Astrocyte of the spinal cord (primary cell): ENCODE measurements around the gene SOX6.

Experiments
- DNase-seq: peaks from one replicate; pipeline ENCODE4 v3.0.0; 2011; ENCODE audit warnings: low read depth, low spot score
- H3K4me3 ChIP-seq: 2 replicates; pipeline ENCODE4 v1.5.1; 2011; ENCODE audit warnings: low read depth, mild to moderate bottlenecking, low read length, moderate library complexity
- in situ Hi-C: cut with HindIII; loops from 2 replicates; pipeline ENCODE4 v1.10.0; 2017; ENCODE audit warnings: low sequenced_read_pairs
- TF ChIP-seq, protein P1 (sequence below): IDR thresholded peaks from 2 replicates; pipeline ENCODE4 v1.5.1; 2012; ENCODE audit warnings: low read depth, mild to moderate bottlenecking, low read length, inconsistent platforms

SOX6 gene

GRCh38 chr11:16028419-16028818 is 327.9 kb downstream of the SOX6 start:
- DNase-seq: no peak
- no peak overlapping the region for H3K4me3 ChIP-seq
- in situ Hi-C loops: no loop called here
- TF ChIP-seq, protein P1, sequence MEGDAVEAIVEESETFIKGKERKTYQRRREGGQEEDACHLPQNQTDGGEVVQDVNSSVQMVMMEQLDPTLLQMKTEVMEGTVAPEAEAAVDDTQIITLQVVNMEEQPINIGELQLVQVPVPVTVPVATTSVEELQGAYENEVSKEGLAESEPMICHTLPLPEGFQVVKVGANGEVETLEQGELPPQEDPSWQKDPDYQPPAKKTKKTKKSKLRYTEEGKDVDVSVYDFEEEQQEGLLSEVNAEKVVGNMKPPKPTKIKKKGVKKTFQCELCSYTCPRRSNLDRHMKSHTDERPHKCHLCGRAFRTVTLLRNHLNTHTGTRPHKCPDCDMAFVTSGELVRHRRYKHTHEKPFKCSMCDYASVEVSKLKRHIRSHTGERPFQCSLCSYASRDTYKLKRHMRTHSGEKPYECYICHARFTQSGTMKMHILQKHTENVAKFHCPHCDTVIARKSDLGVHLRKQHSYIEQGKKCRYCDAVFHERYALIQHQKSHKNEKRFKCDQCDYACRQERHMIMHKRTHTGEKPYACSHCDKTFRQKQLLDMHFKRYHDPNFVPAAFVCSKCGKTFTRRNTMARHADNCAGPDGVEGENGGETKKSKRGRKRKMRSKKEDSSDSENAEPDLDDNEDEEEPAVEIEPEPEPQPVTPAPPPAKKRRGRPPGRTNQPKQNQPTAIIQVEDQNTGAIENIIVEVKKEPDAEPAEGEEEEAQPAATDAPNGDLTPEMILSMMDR: no peak

GRCh38 chr11:16027621-16028020 is 328.7 kb downstream of the SOX6 start:
- in situ Hi-C loops: no loop called here

DNA sequence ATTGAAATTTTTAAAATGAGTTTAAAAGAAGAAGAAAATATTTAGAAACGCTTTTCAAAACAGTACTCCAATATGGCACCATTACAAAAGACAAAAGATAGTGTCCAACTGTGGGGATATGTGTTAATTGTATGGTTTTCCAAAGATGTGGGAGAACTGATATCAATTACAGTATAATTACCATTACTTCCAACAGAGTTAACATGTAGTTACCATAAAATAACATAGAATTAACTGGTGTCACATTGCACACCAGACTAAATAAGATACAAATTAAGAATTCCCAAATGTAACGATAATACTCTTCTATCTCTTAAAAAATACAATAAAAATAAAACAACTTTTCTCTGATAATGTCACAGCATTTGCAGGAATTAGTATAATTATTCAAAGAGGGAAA is 329.5 kb downstream of the SOX6 start:
- no peak for DNase-seq
- TF ChIP-seq, protein P1: no peak
- in situ Hi-C loops: no loop called here
- no peak overlapping the region for H3K4me3 ChIP-seq

More at GRCh38 chr11:16027621-16028020, 328.7 kb downstream of the SOX6 start:
- H3K4me3 ChIP-seq: no peak overlapping the region
- DNase-seq: no peak
- TF ChIP-seq, protein P1: no peak

DNA sequence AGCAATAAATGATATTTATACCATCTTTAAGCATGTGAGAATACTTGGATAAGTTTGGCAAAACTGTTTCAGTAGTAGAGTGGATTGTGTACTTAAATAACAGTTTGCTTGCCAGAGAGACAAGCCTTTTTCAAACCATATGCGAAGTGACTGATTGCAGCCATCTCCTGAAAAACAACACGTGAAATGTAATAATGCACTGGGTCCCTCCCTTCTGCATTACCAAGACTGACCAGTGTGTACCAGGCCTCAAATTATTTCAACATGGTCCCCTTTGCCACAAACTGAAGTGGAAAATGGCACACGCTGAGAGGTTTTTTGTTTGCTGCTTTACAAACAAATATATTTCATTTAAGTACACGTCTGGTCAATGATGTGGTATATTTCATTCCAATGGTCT is 337.4 kb downstream of the SOX6 start:
- in situ Hi-C loops: no loop called here
- TF ChIP-seq, protein P1: no peak
- DNase-seq: no peak
- H3K4me3 ChIP-seq: no peak overlapping the region

- no peak overlapping the region for H3K4me3 ChIP-seq
These were observed 339.9 kb downstream of the SOX6 start for GRCh38 chr11:16016468-16016829.

GRCh38 chr11:16015741-16016467 is 340.4 kb downstream of the SOX6 start:
- no peak overlapping the region for H3K4me3 ChIP-seq
- no peak for DNase-seq
- TF ChIP-seq, protein P1: no peak
- in situ Hi-C loops: no loop called here

More at GRCh38 chr11:16016468-16016829, 339.9 kb downstream of the SOX6 start:
- TF ChIP-seq, protein P1: no peak
- no peak for DNase-seq
- in situ Hi-C loops: no loop called here
